Activated B cell treated with CpG ODN at 0.5 μM for 24 hours (primary cell): ENCODE data around the gene C1QTNF1. TPM values are rescaled to one million over a fixed set of nuclear protein-coding genes. Genes with fewer than 3 reads are reported as not detected.
"Not testable (repeated sequence)": the region's sequence is repeated elsewhere in the genome, so short reads cannot be mapped to it uniquely, and the experiment has no call there.

Experiments
- ATAC-seq: fragments of 200-7000 bp; cut with Tn5 transposase; one replicate; pipeline ENCODE4 v1.10.0; 2021; ENCODE audit warnings: low read depth, mild to moderate bottlenecking, moderate library complexity
- CTCF ChIA-PET: fragments of 350-600 bp; sonication (Branson Sonifier 250); formaldehyde crosslinking; loops from one replicate; lab custom pipeline; 2021; ENCODE audit warnings: antibody characterized with exemption; lab: Charles Lee
- POLR2A ChIA-PET: fragments of 350-600 bp; sonication (Branson Sonifier 250); formaldehyde crosslinking; loops from one replicate; lab custom pipeline; 2021; ENCODE audit warnings: antibody characterized with exemption; lab: Charles Lee
- DNase-seq: peaks from one replicate; pipeline ENCODE4 v3.0.0; 2022
- H3K27ac Mint-ChIP-seq: one replicate; pipeline ENCODE4 v1.8.0; 2020; ENCODE audit warnings: mixed read lengths
- H3K27me3 Mint-ChIP-seq: one replicate; pipeline ENCODE4 v1.8.0; 2021; ENCODE audit warnings: mixed read lengths
- H3K36me3 Mint-ChIP-seq: one replicate; pipeline ENCODE4 v1.8.0; 2021; ENCODE audit warnings: low read depth, mixed read lengths
- H3K4me1 Mint-ChIP-seq: one replicate; pipeline ENCODE4 v1.8.0; 2021; ENCODE audit warnings: mixed read lengths
- H3K4me3 Mint-ChIP-seq: one replicate; pipeline ENCODE4 v1.8.0; 2020; ENCODE audit warnings: mild to moderate bottlenecking, mixed read lengths
- H3K9me3 Mint-ChIP-seq: one replicate; pipeline ENCODE4 v1.8.0; 2020; ENCODE audit warnings: mixed read lengths
- CTCF ChIP-seq: fragments of 200-600 bp; IDR thresholded peaks from one replicate; pipeline ENCODE4 v1.8.0; 2022; ENCODE audit warnings: antibody characterized with exemption, mild to moderate bottlenecking
- intact Hi-C: fragments of 100-400 bp; cut with micrococcal nuclease; formaldehyde crosslinking; loops from one replicate; pipeline ENCODE4 v1.15.1; 2024
- total RNA-seq: library from RNA; stranded (reverse); gene quantifications from 2 replicates; pipeline ENCODE4 v1.2.3, GENCODE V29; 2022

The C1QTNF1 gene
- total RNA-seq, 1 donor from 2014 or later: not detected

GRCh38 chr17:79027274-79027924, 3.4 kb downstream of the C1QTNF1 start:
- DNase-seq: peak; percentile 12
- Mint-ChIP-seq H3K4me1 (peaks cover 10% of the 10 kb centered on the region), H3K27ac (no peak overlapping the region), H3K9me3 (no peaks in the 10 kb centered on the region), H3K4me3 (no peak overlapping the region), H3K27me3 (peaks cover 59% of the 10 kb centered on the region), H3K36me3 (no peaks in the 10 kb centered on the region)
- intact Hi-C loops: no loop called here
- POLR2A ChIA-PET: no interaction called here
- CTCF ChIA-PET: no interaction called here
- TF ChIP-seq CTCF: no peak
- ATAC-seq: no peak

GRCh38 chr17:79027925-79028491, 4.0 kb downstream of the C1QTNF1 start:
- H3K9me3 Mint-ChIP-seq: no peaks in the 10 kb centered on the region
- H3K36me3 Mint-ChIP-seq: no peaks in the 10 kb centered on the region
- ChIA-PET CTCF (no interaction called here), POLR2A (no interaction called here)
- intact Hi-C loops: no loop called here
- no peak overlapping the region for H3K4me3 Mint-ChIP-seq
- H3K27ac Mint-ChIP-seq: no peak overlapping the region
- no peak for TF ChIP-seq CTCF
- DNase-seq (peak; percentile 11), ATAC-seq (no peak)
- peaks cover 10% of the 10 kb centered on the region for H3K4me1 Mint-ChIP-seq
- peaks cover 59% of the 10 kb centered on the region for H3K27me3 Mint-ChIP-seq

GRCh38 chr17:79028496-79029326, 4.7 kb downstream of the C1QTNF1 start:
- Mint-ChIP-seq H3K27me3 (peaks cover 55% of the 10 kb centered on the region), H3K27ac (no peak overlapping the region), H3K36me3 (no peaks in the 10 kb centered on the region), H3K4me1 (peaks cover 7% of the 10 kb centered on the region), H3K9me3 (no peaks in the 10 kb centered on the region), H3K4me3 (no peak overlapping the region)
- DNase-seq (no peak), ATAC-seq (no peak)
- TF ChIP-seq CTCF: no peak
- ChIA-PET CTCF (no interaction called here), POLR2A (no interaction called here)
- intact Hi-C loops: no loop called here

- H3K9me3 Mint-ChIP-seq: no peaks in the 10 kb centered on the region
- H3K27ac Mint-ChIP-seq: no peak overlapping the region
- intact Hi-C loops: no loop called here
- ATAC-seq (no peak), DNase-seq (no peak)
- no peak for TF ChIP-seq CTCF
- CTCF ChIA-PET: no interaction called here
- H3K36me3 Mint-ChIP-seq: no peaks in the 10 kb centered on the region
- no peak overlapping the region for H3K4me3 Mint-ChIP-seq
- H3K4me1 Mint-ChIP-seq: peaks cover 3% of the 10 kb centered on the region
- POLR2A ChIA-PET: no interaction called here
- peaks cover 52% of the 10 kb centered on the region for H3K27me3 Mint-ChIP-seq
Observed at GRCh38 chr17:79029327-79030009, 5.5 kb downstream of the C1QTNF1 start.

- H3K4me1 Mint-ChIP-seq, H3K4me3 Mint-ChIP-seq, ATAC-seq, CTCF ChIA-PET, POLR2A ChIA-PET, DNase-seq, intact Hi-C loops, H3K36me3 Mint-ChIP-seq, H3K27ac Mint-ChIP-seq, H3K9me3 Mint-ChIP-seq: not testable (repeated sequence)
- H3K27me3 Mint-ChIP-seq: peaks cover 43% of the 10 kb centered on the region
Observed at GRCh38 chr17:79030636-79031035, 6.7 kb downstream of the C1QTNF1 start.
